HG03457 (cell line): Measurements from ENCODE around the gene ZNF521.

Source experiments
- ATAC-seq: cut with Tn5 transposase; IDR thresholded peaks from one replicate; pipeline ENCODE4 v1.9.1; 2021; ENCODE audit warnings: moderate number of reproducible peaks; ENCODE audit not compliant: unreplicated experiment

ZNF521 gene

DNA sequence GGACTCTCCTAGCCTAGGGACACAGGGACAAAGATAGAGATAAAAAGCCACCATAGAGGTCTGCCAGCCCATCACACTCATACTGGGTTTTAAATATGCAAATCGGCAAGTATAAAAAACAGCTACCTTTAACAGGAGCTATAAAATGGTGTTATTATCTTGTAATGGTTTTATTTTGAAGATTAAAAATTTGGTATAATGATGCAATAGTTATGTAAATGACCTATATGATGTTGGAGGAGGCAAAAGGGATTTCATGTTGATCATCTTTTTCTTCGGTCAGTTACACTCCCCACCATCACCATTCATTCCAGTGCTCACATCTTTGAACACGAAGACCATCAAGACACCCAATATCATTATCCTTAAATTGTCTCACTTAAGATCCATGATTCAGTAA lies 11.2 kb downstream of the ZNF521 start:
- ATAC-seq = no peak

DNA sequence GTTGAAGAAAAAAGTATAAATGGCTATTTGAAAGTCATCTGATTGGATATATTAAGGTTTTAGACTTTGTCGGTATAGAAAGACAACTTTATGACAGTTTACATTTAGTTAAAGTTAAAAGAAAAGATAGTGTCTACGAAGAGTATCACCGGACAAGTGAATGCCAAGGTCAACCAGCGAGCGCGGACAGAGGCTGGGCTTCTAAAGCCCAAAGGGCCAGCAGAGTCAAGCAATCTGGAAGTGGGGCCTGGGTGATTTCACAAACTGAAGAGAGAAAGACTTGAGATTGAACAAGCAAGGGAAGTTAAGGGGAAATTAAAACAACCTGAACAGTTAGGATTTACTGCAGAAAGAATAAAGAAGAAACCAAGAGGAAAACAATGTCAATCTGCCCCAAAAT lies 16.3 kb downstream of the ZNF521 start:
- ATAC-seq = no peak

DNA sequence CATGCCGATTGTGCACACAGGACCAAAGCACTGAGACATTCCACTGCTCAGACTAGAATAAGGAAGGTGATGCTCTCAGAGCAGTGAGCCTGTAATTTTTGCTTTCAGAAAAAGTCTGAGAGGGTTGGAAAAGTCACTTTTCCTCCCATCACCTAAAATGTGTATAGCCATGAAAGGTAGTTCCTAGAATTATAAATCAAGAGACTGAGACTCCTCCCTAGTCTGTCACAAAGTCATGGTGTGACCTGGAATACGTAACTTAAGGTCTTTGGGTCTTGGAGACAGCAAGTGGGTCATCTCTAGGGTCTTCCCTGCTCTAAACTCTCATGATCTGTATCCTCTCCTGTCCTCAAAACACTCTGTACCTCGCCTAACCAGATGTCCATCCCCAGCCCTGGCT lies 16.9 kb downstream of the ZNF521 start:
- no peak for ATAC-seq

DNA sequence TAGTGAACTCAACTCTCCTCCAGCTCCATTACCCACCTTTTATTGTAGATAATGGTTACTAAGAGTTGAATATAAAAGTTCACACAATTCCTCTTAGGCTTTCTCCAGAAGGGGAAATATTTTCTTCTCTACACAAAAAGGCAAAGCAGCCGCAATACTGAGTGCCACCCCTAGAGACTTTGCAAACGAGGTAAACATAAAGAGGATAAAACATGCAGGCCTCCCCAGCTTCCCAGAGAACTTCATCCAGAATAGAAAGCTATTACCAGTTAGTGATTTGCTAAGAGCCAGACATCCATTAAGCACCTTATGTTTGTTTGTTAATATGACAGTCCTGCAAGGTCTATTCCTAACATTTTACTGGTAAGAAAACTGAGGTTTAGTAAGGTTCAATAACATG lies 17.4 kb downstream of the ZNF521 start:
- ATAC-seq = no peak

DNA sequence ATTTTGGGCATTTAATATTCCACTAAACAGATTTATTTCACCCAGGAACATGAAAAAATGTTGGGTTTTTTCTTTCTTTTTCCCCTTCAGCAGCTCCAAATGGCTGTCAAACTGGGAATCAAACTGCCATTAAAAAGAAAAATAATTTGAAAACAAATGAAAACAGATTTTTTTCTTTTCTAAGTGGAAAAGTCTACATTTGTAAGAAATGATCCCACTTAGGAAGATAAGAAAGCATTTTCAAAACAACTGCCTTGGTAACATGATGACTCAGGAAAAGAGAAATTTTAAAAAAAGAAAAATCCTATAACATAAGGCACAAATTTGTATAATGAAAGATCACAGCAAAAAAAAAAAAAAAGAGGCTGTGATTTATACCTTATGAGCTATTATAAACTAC lies 20.0 kb downstream of the ZNF521 start:
- no peak for ATAC-seq

DNA sequence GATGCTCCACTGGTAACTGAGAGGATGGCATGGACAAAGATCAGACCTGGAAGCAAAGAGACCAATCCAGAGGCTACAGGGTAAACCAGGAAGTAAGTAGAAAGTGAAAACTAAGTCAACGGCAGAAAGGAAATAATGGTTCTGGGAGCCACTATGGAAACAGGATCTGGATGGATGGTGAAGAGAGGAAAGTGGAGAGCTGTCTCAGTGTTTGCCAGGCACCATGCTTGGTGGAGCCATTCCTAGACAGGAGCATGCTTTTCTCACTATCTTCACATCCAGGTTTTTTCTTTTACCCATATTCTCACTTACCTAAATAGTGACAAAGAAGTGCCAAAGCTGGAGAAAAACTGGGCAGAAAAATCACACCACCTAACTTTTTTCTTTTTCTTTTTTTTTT lies 22.2 kb downstream of the ZNF521 start:
- no peak for ATAC-seq

DNA sequence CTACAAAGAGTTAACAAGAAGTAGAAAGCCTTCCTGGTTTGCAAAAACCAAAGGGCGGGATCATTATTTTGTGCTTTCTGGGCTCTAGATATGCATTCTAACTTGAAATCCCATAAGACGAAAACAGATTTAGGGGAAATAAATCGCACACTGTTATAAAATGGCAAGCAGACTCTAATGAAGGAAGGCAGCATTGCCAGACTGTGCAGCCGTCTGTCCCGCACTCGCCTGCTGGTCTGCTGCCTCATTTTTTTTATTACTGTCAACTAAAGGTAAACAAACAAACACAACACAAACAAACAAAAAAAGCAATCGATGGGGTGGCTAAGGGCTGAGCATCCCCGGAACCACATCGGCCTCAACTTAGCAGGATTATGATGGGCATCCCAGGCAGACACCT lies 24.4 kb downstream of the ZNF521 start:
- ATAC-seq = no peak

DNA sequence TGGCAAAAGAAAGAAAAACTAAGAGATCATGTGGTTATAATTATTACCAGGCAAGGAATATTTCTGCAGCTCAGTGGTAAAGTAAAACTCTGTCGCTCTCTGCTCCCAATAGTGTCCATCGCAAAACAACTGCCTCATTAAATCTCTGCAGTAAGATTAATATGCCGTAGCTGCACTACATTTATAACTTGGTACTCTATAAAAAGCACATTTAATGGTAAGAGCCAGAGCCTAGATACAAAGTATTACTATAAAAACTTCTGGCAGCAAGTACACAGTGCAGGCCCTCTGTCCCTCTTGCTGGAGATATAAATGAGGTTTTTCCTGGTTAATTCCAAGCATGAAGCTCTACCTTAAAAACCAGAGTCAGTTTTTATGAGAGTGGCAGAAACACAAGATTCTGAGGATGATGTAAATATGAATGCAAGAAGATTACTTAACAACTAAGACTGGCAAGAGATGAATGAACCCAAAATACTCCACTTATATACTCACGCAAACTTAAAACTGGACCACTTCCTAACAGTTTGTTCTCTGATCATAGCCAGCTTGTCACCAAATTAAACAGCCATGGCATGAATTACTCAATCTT lies 25.5 kb downstream of the ZNF521 start:
- no peak for ATAC-seq

DNA sequence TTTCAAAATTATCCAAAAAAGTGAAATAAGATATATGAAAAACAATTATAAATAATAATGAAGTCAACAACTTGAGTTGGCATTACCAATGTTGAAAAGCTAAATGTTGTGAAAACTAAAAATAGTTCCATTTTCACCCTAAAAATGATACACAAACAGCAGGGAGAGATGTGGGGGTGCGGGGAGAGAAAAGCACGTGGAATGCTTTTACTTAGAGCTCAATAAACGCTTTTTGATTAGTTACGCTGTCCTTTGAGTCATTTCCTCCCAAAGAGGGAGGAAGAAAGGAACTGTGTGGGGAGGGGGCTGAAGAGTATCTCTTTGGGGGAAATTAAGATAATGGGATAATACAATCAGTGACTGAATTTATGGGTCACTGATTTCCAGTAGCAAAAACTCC lies 29.2 kb downstream of the ZNF521 start:
- ATAC-seq = no peak

DNA sequence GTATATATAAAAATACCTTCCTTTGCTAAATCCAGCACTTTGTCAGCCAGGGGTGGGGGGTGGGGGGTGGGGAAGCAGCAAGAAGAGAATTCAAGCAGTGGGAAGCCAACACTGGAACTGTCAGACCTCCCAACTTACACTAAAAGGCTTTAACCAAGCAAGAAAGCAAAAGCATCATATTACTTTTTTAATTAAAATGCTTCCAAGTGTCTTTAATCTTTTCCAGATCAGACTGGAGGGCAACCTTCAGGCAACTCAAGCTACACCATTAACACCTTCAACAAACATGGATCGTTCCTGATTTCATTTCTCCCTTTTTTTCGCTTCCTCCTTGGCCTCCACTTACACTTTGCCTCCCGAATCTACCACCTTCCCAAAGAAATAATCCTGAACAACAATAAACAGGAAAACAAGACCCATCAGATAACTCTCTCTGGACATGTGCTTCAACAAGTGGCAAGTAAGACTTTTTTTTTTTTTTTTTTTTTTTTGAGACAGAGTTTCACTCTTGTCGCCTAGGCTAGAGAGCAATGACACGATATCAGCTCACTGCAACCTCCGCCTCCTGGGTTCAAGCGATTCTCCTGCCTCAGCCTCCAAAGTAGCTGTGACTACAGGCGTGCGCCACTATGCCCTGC lies 35.5 kb downstream of the ZNF521 start:
- ATAC-seq = no peak

DNA sequence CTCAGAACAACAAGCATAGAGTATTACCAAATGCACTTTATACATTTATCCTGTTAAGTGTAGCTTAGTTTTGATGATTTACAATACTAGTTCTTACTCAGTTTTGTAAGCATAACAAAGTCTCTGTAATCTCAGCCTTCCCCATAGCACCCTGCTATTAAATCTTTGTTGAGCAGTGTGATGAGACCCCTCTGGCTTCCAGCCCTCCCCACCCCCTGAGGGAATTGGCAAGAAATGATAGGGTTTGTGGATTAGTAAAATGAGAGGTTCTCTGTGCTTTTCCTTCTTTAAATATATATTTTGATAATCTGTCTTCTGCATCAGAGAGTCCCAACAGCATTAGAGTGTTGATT lies 37.2 kb downstream of the ZNF521 start:
- ATAC-seq = no peak

DNA sequence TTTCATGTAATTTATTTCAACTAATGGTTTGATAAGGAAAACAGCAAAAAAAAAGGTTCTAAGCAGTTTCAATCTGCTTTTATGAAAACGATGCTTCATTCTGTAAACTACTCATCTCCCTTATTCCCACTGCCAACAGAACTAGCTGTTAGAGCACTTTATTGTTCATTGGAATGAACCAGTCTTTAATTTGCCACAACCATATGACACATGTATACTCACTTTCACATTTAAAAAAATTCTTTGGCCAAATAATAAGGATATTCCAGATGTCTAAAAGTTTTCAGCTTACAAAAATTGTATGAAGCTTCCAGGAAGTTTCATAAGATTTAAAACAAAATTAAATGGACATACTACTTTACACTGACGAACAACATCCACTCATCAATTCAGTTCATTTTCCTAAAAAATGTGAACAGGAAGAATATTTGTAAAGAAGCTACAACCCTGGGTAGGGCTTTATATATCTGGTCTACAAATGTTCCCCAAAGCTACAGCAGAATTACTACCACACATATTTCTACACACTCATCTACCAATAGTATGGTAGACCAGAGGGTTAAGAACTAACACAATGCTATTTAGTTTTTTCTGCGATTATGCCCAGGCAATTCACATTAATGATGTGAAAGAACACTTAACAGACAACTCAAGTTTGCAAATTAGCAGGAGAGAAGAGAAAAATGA lies 37.7 kb downstream of the ZNF521 start:
- ATAC-seq = no peak

DNA sequence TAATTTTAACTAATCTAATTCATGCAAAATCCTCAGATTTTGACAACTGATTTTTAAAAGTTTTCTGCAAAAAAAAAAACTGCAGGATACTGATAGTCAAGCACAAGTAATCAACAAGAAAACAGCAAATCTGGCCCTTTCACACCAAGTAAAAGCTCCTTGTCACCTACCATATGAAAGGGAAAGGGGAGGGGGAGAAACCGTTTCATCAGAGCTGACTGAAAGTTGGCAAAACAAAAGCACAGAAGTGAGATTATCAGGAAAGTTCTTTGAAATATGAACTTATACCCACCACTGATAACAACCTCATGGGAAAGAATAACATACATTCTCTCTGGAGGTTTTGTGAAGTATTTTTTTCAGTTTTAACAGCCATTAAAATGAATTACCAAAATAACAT lies 38.7 kb downstream of the ZNF521 start:
- ATAC-seq = no peak

DNA sequence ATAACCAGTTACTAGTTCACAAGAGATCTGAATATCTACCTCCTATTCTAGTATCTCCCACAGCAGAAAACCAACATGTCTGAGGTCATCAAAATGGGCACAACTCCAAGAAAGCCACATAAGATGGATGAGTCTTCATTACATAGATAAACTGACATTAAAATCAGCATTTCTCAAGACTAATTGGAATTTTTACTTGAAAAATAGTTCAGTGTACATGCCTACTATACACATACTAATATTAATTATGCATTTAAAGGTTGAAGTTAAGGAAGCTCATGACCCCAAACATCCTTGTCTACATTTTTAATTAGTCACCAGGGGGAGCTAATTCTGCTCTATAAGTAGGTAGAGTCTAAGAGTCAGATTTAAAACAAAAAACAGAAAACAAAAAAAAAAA lies 41.9 kb downstream of the ZNF521 start:
- ATAC-seq = no peak

DNA sequence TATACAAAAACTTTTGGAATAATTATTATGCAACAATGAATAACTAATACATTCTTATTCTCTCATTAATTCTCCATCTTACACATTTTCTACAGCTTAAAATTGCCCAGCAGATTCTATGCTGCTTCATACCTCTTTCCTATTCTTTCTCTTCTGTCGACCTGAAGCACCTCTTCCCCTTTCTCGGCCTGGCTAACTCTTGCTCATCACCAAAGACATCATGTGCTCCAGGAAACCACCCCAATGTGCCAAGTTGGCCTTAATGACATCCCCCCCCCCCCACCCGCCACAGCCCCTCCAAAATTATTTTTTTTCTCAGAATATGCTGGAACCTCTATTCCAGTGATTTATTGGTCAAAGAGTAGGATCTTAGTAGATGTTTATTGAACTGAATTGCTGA lies 43.6 kb downstream of the ZNF521 start:
- no peak for ATAC-seq

DNA sequence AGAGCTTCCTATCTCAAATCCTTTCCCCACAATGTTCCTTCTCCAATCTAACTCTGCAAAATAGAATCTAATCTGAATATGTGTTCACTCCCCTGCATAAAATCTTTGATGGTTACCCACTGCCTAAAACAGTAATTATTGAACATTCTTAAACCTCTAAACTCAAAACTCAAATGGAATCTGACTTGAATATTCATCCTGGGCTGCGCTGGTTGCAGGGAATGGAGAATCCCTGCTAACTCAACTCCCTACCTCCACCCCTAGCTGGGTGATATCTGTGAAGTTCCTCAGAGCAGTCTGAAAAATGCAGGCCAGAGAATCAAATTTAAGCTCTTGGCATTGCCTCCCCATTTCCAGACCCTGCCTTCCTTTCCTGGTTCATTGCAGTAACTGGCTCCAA lies 44.8 kb downstream of the ZNF521 start:
- ATAC-seq = no peak

DNA sequence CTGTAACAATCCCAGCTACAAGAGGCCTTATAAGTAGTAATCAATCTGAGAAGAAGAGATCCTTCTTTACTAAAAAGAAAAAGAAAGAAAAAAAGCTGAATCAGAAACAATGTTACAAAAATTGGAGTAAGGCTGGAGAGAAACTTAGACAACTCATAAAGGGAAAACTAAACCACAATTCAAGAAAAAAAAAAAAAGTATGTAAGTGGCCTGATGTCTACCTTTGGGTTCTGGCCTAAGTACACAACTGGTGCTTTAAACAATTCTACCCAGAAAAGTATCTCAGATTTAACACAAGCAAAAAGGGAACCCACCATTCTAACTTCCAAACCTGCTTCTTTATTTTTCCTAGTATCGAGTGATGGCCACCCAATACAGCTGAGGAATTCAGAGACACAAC lies 45.3 kb downstream of the ZNF521 start:
- ATAC-seq = no peak

DNA sequence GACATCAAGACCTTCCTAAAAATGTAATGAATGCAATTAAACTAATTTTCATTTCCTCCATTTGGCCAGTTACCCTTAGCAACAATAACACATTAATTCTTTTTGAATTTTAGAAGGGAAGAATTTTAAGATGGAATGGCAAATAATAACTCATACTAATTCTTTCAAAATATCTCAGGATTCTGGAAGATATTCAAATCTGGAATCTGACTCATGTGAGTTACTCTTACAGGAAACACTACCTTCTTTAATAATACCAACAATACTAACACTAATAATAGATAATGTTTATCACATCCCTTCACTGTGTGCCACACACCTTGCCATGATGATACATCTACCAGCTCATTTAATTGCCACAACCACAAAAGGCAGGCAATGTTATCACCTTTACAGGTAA lies 46.4 kb downstream of the ZNF521 start:
- no peak for ATAC-seq

DNA sequence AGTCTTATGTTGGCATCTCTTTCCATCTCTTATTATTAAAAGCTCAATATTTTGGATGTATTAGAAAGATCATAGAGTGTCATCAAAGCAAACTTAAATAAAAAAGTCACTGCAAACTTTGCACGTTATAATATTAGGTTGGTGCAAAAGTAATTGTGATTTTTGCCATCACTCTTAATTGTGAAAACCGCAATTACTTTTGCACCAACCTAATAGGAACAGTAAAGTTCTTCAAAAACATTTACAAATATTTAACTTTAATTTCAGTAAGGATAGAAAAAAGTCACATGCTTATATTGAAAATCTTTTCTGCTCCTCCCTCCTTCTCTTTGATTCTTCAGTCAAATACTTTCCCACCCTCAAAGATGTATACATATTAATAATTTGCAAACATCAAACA lies 51.5 kb downstream of the ZNF521 start:
- no peak for ATAC-seq

DNA sequence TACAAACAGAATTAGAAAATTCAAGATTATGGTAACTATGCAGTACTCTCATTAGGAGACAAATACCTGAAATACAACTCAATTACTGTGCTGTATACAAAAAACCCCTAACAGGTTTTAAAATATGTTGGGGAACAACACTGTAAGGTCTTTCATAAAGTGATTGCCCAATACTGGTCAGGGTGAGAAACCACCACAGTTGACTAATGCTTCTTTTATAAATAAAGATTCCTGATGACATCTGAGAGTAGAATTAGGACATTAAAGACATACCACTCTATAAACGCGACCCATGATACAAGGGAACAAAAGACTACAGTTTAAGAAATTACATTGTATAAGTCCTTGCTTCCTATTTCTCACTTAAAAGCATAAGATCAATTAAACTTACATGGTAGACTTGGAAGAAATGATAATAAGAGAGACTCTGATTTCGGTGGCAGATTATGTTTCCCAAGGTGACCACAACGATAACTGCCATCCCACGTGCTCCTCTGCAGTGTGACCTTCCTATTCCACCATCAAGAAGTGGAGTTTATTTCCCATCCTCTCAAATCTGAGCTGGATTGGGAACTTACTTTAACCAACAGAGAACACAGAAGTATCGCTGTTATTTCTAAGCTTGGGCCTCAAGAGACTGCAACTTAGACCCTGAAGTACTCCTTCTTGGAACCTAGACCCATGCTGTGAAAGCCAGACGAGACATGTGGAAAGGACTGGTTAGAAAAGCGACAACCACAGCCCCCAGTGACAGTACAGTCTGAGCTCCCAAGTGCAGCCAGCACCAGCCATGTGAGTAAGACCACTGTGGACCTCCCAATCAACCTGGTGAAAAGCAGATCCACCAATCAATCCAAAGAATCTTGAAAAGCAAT lies 52.3 kb downstream of the ZNF521 start:
- ATAC-seq = no peak

DNA sequence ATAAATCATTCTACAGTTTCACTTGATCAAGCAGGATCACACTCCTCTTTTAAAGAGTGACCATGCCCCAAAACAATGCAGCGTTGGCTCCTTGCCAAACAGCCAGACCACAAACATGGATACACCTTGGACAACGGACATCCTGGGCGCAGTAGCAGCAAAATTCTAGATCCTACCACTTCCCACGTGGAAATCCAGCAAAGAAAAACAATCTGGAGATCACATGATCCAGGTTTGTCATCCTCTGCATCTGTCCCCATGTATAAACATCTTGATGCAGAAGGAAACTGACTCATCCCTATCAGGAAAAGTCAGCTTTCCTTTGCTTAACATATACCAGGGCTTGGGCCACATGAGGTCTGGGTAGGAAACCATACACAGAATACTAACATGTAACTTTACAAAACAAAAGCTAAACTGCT lies 53.1 kb downstream of the ZNF521 start:
- ATAC-seq = no peak

DNA sequence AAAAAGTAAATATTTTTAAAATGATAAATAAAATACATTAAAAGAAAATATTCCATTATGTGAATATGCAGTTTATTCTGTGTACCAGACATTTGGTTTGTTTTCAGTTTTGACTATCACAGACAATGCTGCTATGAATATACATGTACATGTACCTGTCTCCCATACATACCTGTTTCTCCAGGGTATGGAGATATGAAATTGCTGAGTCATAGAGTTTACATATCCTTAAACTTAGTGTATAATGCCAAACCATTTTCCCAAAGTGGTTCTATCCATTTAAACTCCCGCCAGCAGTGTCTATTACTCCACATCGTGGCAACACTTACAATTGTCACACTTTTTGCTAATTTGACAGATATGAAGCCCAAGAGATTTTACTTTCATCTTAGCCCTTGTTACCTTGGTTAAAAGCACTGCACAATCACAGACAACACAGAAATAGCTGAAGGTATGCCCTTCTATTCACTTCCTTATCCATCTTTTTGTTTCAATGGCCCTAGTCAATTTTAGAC lies 56.3 kb downstream of the ZNF521 start:
- ATAC-seq = no peak
